ENCODE results near the gene USP50. TPM values are rescaled to one million over a fixed set of nuclear protein-coding genes. Genes with fewer than 3 reads are reported as not detected.

The USP50 gene
- total RNA-seq, 1 donor from 2014 or later = 0.40 TPM

DNA sequence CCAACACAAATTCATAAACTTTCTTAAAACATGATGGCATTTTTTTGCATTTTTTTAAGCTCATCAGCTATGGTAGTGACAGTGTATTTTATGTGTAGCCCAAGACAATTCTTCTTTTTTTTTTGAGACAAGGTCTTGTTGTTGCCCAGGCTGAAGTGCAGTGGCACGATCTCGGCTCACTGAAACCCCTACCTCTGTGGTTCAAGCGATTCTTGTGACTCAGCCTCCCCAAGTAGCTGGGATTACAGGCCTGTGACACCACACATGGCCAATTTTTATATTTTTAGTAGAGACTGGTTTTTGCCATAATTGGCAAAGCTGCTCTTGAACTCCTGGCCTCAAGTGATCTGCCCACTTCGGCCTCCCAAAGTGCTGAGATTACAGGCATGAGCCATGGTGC, 17.3 kb upstream of the USP50 start:
- Mint-ChIP-seq H3K27ac (ENCODE audit: unreplicated experiment) (no peak overlapping the region), H3K36me3 (ENCODE audit: low read depth) (peaks cover 8% of the 10 kb centered on the region), H3K4me3 (no peak overlapping the region), H3K4me1 (no peaks in the 10 kb centered on the region), H3K9me3 (no peaks in the 10 kb centered on the region), H3K27me3 (ENCODE audit: low read depth) (no peaks in the 10 kb centered on the region)
- TF ChIP-seq, protein P1, sequence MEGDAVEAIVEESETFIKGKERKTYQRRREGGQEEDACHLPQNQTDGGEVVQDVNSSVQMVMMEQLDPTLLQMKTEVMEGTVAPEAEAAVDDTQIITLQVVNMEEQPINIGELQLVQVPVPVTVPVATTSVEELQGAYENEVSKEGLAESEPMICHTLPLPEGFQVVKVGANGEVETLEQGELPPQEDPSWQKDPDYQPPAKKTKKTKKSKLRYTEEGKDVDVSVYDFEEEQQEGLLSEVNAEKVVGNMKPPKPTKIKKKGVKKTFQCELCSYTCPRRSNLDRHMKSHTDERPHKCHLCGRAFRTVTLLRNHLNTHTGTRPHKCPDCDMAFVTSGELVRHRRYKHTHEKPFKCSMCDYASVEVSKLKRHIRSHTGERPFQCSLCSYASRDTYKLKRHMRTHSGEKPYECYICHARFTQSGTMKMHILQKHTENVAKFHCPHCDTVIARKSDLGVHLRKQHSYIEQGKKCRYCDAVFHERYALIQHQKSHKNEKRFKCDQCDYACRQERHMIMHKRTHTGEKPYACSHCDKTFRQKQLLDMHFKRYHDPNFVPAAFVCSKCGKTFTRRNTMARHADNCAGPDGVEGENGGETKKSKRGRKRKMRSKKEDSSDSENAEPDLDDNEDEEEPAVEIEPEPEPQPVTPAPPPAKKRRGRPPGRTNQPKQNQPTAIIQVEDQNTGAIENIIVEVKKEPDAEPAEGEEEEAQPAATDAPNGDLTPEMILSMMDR (conservative IDR thresholded peaks at IDR 0.05) = no peak
- DNase-seq (ENCODE audit: low read depth, low spot score) = no peak

DNA sequence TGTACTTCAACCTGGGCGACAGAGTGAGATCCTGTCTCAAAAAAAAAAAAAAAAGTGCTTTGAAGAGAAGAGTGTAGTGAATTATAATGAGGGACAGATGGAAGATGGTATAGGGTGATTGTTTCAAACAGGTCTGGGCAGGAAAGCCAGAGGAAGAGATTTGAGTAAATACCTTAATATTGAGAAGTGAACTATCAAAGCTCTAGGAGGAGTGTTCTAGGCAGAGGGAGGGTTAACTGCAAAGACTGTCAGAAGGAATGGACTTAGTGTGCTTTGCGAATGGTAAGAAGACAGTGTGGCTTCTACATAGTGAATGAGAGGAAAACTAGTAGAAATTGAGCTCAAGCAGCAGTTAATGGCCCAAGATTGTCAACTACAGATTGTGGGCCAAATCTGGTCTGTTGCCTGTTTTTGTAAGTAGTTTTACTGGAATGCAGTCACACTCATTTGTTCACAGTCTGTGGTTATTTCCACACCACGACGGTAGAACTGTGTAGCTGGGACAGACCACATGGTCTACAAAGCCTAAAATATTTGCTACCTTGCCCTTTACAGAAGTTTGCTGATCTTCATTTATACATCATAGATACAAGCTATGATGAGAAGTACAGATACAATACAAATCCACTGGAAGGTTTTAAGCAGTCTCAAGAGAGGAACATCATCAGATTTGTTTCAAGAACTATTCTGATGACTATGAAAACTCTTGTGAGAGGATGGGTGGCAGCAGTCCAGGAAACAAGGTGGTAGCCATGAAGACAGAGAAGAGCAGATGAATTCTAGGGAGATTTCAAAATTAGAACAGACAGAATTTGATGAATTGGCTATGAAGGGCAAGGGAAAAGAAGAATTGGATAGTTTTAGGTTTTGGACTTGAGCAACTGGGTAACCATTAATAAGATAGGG, 16.5 kb upstream of the USP50 start:
- Mint-ChIP-seq H3K27ac (ENCODE audit: unreplicated experiment) (peak overlapping the region; percentile 21), H3K9me3 (no peaks in the 10 kb centered on the region), H3K27me3 (ENCODE audit: low read depth) (no peaks in the 10 kb centered on the region), H3K4me3 (no peak overlapping the region), H3K4me1 (no peaks in the 10 kb centered on the region), H3K36me3 (ENCODE audit: low read depth) (peaks cover 6% of the 10 kb centered on the region)
- TF ChIP-seq, protein P1 (conservative IDR thresholded peaks at IDR 0.05) = no peak
- no peak for DNase-seq (ENCODE audit: low read depth, low spot score)

- Mint-ChIP-seq H3K27me3 (ENCODE audit: low read depth) (no peaks in the 10 kb centered on the region), H3K36me3 (ENCODE audit: low read depth) (peaks cover 9% of the 10 kb centered on the region), H3K27ac (ENCODE audit: unreplicated experiment) (no peak overlapping the region), H3K4me1 (no peaks in the 10 kb centered on the region), H3K4me3 (no peak overlapping the region), H3K9me3 (no peaks in the 10 kb centered on the region)
- no peak for DNase-seq (ENCODE audit: low read depth, low spot score)
- TF ChIP-seq, protein P1 (conservative IDR thresholded peaks at IDR 0.05) = no peak
These were observed 11.5 kb upstream of the USP50 start for GRCh38 chr15:50558012-50558411.

GRCh38 chr15:50556642-50557371, 10.3 kb upstream of the USP50 start:
- TF ChIP-seq, protein P1 (conservative IDR thresholded peaks at IDR 0.05) = no peak
- no peaks in the 10 kb centered on the region for H3K4me1 Mint-ChIP-seq
- DNase-seq (ENCODE audit: low read depth, low spot score) = no peak
- H3K27me3 Mint-ChIP-seq (ENCODE audit: low read depth) = no peaks in the 10 kb centered on the region
- no peaks in the 10 kb centered on the region for H3K9me3 Mint-ChIP-seq
- no peak overlapping the region for H3K4me3 Mint-ChIP-seq
- H3K27ac Mint-ChIP-seq (ENCODE audit: unreplicated experiment) = no peak overlapping the region
- H3K36me3 Mint-ChIP-seq (ENCODE audit: low read depth) = peaks cover 9% of the 10 kb centered on the region

DNA sequence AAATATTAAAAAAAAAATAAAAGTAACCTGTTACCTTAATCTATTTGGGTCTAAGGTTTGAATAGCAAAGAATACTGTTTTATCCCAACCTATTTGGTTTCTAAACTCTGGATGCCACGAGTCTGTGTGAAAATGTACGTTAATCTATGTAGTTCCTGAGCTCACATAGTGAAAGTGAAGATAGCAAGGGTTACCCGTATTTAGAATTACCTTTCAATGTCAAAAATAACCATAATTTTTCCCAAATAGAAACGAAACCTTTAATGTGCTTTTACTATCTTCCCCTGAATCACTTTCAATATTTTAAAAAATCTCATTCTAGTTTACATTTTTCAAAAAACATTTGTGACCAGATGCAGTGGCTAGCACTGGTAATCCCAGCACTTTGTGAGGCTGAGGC, 5.8 kb upstream of the USP50 start:
- Mint-ChIP-seq H3K36me3 (ENCODE audit: low read depth) (peaks cover 14% of the 10 kb centered on the region), H3K27ac (ENCODE audit: unreplicated experiment) (no peak overlapping the region)
- TF ChIP-seq, protein P1 (conservative IDR thresholded peaks at IDR 0.05) = no peak

More for the DNA sequence above, 5.8 kb upstream of the USP50 start:
- no peaks in the 10 kb centered on the region for H3K4me1 Mint-ChIP-seq
- H3K9me3 Mint-ChIP-seq = peaks cover 3% of the 10 kb centered on the region
- no peak overlapping the region for H3K4me3 Mint-ChIP-seq
- no peaks in the 10 kb centered on the region for H3K27me3 Mint-ChIP-seq (ENCODE audit: low read depth)
- DNase-seq (ENCODE audit: low read depth, low spot score) = no peak

All from neural crest cell (in vitro differentiated cells).